Measurements from ENCODE around the gene SLC5A11. TPM values are rescaled to one million over a fixed set of nuclear protein-coding genes. Genes with fewer than 3 reads are reported as not detected.

SLC5A11 gene
- total RNA-seq, 3 donors from 2014 or later, result 0.11 to 1.7 (median 0.40) TPM

GRCh38 chr16:24936151-24936550 lies 90.4 kb downstream of the SLC5A11 start:
- no peak for ATAC-seq
- DNase-seq, result no peak
- H3K4me1 Mint-ChIP-seq (ENCODE audit: low read depth), result no peaks in the 10 kb centered on the region
- H3K36me3 Mint-ChIP-seq (ENCODE audit: insufficient read depth), result peaks cover 34% of the 10 kb centered on the region
- H3K27me3 Mint-ChIP-seq (ENCODE audit: low read depth), result no peaks in the 10 kb centered on the region
- no peak overlapping the region for H3K4me3 Mint-ChIP-seq
- H3K9me3 Mint-ChIP-seq, result no peaks in the 10 kb centered on the region

- Mint-ChIP-seq H3K27me3 (ENCODE audit: low read depth) (no peaks in the 10 kb centered on the region), H3K36me3 (ENCODE audit: insufficient read depth) (peaks cover 47% of the 10 kb centered on the region), H3K9me3 (no peaks in the 10 kb centered on the region), H3K4me1 (ENCODE audit: low read depth) (no peaks in the 10 kb centered on the region), H3K4me3 (no peak overlapping the region)
- DNase-seq, result no peak
- no peak for ATAC-seq
Observed at GRCh38 chr16:24939224-24939623, 93.5 kb downstream of the SLC5A11 start.

GRCh38 chr16:24939738-24940137 lies 94.0 kb downstream of the SLC5A11 start:
- no peak overlapping the region for H3K4me3 Mint-ChIP-seq
- H3K9me3 Mint-ChIP-seq, result no peaks in the 10 kb centered on the region
- peaks cover 44% of the 10 kb centered on the region for H3K36me3 Mint-ChIP-seq (ENCODE audit: insufficient read depth)
- no peaks in the 10 kb centered on the region for H3K4me1 Mint-ChIP-seq (ENCODE audit: low read depth)
- no peak for ATAC-seq
- H3K27me3 Mint-ChIP-seq (ENCODE audit: low read depth), result no peaks in the 10 kb centered on the region
- DNase-seq, result no peak

GRCh38 chr16:24943471-24943870 lies 97.7 kb downstream of the SLC5A11 start:
- H3K27me3 Mint-ChIP-seq (ENCODE audit: low read depth), result no peaks in the 10 kb centered on the region
- no peaks in the 10 kb centered on the region for H3K9me3 Mint-ChIP-seq
- no peak overlapping the region for H3K4me3 Mint-ChIP-seq
- peaks cover 50% of the 10 kb centered on the region for H3K36me3 Mint-ChIP-seq (ENCODE audit: insufficient read depth)
- H3K4me1 Mint-ChIP-seq (ENCODE audit: low read depth), result no peaks in the 10 kb centered on the region
- DNase-seq, result no peak
- ATAC-seq, result no peak

GRCh38 chr16:24944206-24944605 lies 98.4 kb downstream of the SLC5A11 start:
- no peaks in the 10 kb centered on the region for H3K4me1 Mint-ChIP-seq (ENCODE audit: low read depth)
- no peak overlapping the region for H3K4me3 Mint-ChIP-seq
- ATAC-seq (no peak), DNase-seq (no peak)
- no peaks in the 10 kb centered on the region for H3K27me3 Mint-ChIP-seq (ENCODE audit: low read depth)
- H3K36me3 Mint-ChIP-seq (ENCODE audit: insufficient read depth), result peaks cover 49% of the 10 kb centered on the region
- no peaks in the 10 kb centered on the region for H3K9me3 Mint-ChIP-seq

- Mint-ChIP-seq H3K4me3 (no peak overlapping the region), H3K9me3 (no peaks in the 10 kb centered on the region), H3K27me3 (ENCODE audit: low read depth) (no peaks in the 10 kb centered on the region), H3K36me3 (ENCODE audit: insufficient read depth) (peaks cover 49% of the 10 kb centered on the region), H3K4me1 (ENCODE audit: low read depth) (no peaks in the 10 kb centered on the region)
- ATAC-seq, result no peak
- no peak for DNase-seq
Observed at GRCh38 chr16:24946155-24946554, 100.4 kb downstream of the SLC5A11 start.

- Mint-ChIP-seq H3K4me1 (ENCODE audit: low read depth) (no peaks in the 10 kb centered on the region), H3K36me3 (ENCODE audit: insufficient read depth) (peaks cover 61% of the 10 kb centered on the region)
- ATAC-seq, result no peak
Observed at GRCh38 chr16:24950275-24950674, 104.5 kb downstream of the SLC5A11 start.

GRCh38 chr16:24953306-24953705 lies 107.5 kb downstream of the SLC5A11 start:
- H3K9me3 Mint-ChIP-seq, result no peaks in the 10 kb centered on the region
- no peaks in the 10 kb centered on the region for H3K27me3 Mint-ChIP-seq (ENCODE audit: low read depth)
- H3K36me3 Mint-ChIP-seq (ENCODE audit: insufficient read depth), result peaks cover 70% of the 10 kb centered on the region
- ATAC-seq (no peak), DNase-seq (no peak)
- no peaks in the 10 kb centered on the region for H3K4me1 Mint-ChIP-seq (ENCODE audit: low read depth)
- no peak overlapping the region for H3K4me3 Mint-ChIP-seq

More at GRCh38 chr16:24950275-24950674, 104.5 kb downstream of the SLC5A11 start:
- H3K9me3 Mint-ChIP-seq, result no peaks in the 10 kb centered on the region
- no peak overlapping the region for H3K4me3 Mint-ChIP-seq
- H3K27me3 Mint-ChIP-seq (ENCODE audit: low read depth), result no peaks in the 10 kb centered on the region
- no peak for DNase-seq

- H3K36me3 Mint-ChIP-seq (ENCODE audit: insufficient read depth), result peaks cover 72% of the 10 kb centered on the region
- no peaks in the 10 kb centered on the region for H3K9me3 Mint-ChIP-seq
- DNase-seq, result no peak
- H3K4me3 Mint-ChIP-seq, result no peak overlapping the region
- ATAC-seq, result no peak
- no peaks in the 10 kb centered on the region for H3K4me1 Mint-ChIP-seq (ENCODE audit: low read depth)
- H3K27me3 Mint-ChIP-seq (ENCODE audit: low read depth), result no peaks in the 10 kb centered on the region
Observed at GRCh38 chr16:24953721-24954120, 108.0 kb downstream of the SLC5A11 start.

GRCh38 chr16:24954137-24954536 lies 108.4 kb downstream of the SLC5A11 start:
- H3K36me3 Mint-ChIP-seq (ENCODE audit: insufficient read depth), result peaks cover 72% of the 10 kb centered on the region
- DNase-seq (no peak), ATAC-seq (no peak)
- H3K4me1 Mint-ChIP-seq (ENCODE audit: low read depth), result no peaks in the 10 kb centered on the region
- H3K27me3 Mint-ChIP-seq (ENCODE audit: low read depth), result no peaks in the 10 kb centered on the region
- H3K9me3 Mint-ChIP-seq, result no peaks in the 10 kb centered on the region
- H3K4me3 Mint-ChIP-seq, result no peak overlapping the region

- Mint-ChIP-seq H3K4me1 (ENCODE audit: low read depth) (no peaks in the 10 kb centered on the region), H3K27me3 (ENCODE audit: low read depth) (no peaks in the 10 kb centered on the region), H3K9me3 (no peaks in the 10 kb centered on the region), H3K36me3 (ENCODE audit: insufficient read depth) (peaks cover 72% of the 10 kb centered on the region), H3K4me3 (no peak overlapping the region)
- ATAC-seq (no peak), DNase-seq (no peak)
Observed at GRCh38 chr16:24955975-24956731, 110.4 kb downstream of the SLC5A11 start.

- Mint-ChIP-seq H3K4me1 (ENCODE audit: low read depth) (no peaks in the 10 kb centered on the region), H3K27me3 (ENCODE audit: low read depth) (no peaks in the 10 kb centered on the region), H3K36me3 (ENCODE audit: insufficient read depth) (peaks cover 69% of the 10 kb centered on the region), H3K4me3 (no peak overlapping the region), H3K9me3 (peaks cover 4% of the 10 kb centered on the region)
- no peak for ATAC-seq
- no peak for DNase-seq
Observed at GRCh38 chr16:24957887-24958286, 112.1 kb downstream of the SLC5A11 start.

Other genes with a start within 250 kb of the SLC5A11 start
- 10 to 100 TPM; 39.3 to 53.8 (median 43.8) TPM for gene TNRC6A, start 116.3 kb upstream of the SLC5A11 start, total RNA-seq
- gene ARHGAP17, start 169.4 kb downstream of the SLC5A11 start, total RNA-seq, result 10 to 100 TPM; 69.5 to 83.6 (median 73.1) TPM

Measured in activated T-cell treated with anti-CD3 and anti-CD28 coated beads, Interleukin-2, amount 50 U/mL, for 4 hours (primary cell).